GM23338 (cell line): Measurements from ENCODE around the gene CYP24A1. TPM values are rescaled to one million over a fixed set of nuclear protein-coding genes. Genes with fewer than 3 reads are reported as not detected.

Experiments
- ATAC-seq: fragments of 200-7000 bp; cut with Tn5 transposase; 3 replicates; pipeline ENCODE4 v1.9.1; 2020
- DNase-seq: peaks from one replicate; pipeline ENCODE4 v3.0.0-alpha.2; 2015; ENCODE audit warnings: low spot score
- H2AFZ ChIP-seq: fragments of 200-600 bp; sonication (generic); 2 replicates; pipeline ENCODE4 v1.8.0; 2016; ENCODE audit warnings: antibody characterized with exemption, mild to moderate bottlenecking, moderate library complexity
- H3F3A ChIP-seq: fragments of 200-600 bp; sonication (generic); replicated peaks from 2 replicates; pipeline ENCODE4 v1.8.0; 2017; ENCODE audit warnings: antibody characterized with exemption, mixed run types, low read depth
- H3K27ac ChIP-seq: fragments of 200-600 bp; sonication (generic); 2 replicates; pipeline ENCODE4 v1.6.1; 2016; ENCODE audit warnings: low read depth
- H3K27me3 ChIP-seq: fragments of 200-600 bp; sonication (generic); 2 replicates; pipeline ENCODE4 v1.8.0; 2016; ENCODE audit warnings: mild to moderate bottlenecking, mixed run types, moderate library complexity; ENCODE audit not compliant: insufficient read depth
- H3K36me3 ChIP-seq: fragments of 200-600 bp; sonication (generic); 2 replicates; pipeline ENCODE4 v1.8.0; 2016; ENCODE audit warnings: mild to moderate bottlenecking; ENCODE audit not compliant: insufficient read depth
- H3K4me1 ChIP-seq: fragments of 200-600 bp; sonication (generic); 2 replicates; pipeline ENCODE4 v1.8.0; 2016; ENCODE audit warnings: mild to moderate bottlenecking, moderate library complexity; ENCODE audit not compliant: insufficient read depth
- H3K4me2 ChIP-seq: fragments of 200-600 bp; sonication (generic); 2 replicates; pipeline ENCODE4 v1.7.1; 2017; ENCODE audit warnings: mixed run types
- H3K4me3 ChIP-seq: fragments of 200-600 bp; sonication (generic); 2 replicates; pipeline ENCODE4 v1.6.1; 2016; ENCODE audit warnings: mixed run types
- H3K79me2 ChIP-seq: fragments of 200-600 bp; sonication (generic); replicated peaks from 2 replicates; pipeline ENCODE4 v1.8.0; 2017; ENCODE audit warnings: mild to moderate bottlenecking; ENCODE audit not compliant: insufficient read depth
- H3K9me2 ChIP-seq: fragments of 200-600 bp; sonication (generic); 2 replicates; pipeline ENCODE4 v1.8.0; 2017; ENCODE audit not compliant: insufficient read depth
- H4K20me1 ChIP-seq: fragments of 200-600 bp; sonication (generic); replicated peaks from 2 replicates; pipeline ENCODE4 v1.8.0; 2017; ENCODE audit warnings: mild to moderate bottlenecking; ENCODE audit not compliant: insufficient read depth
- H3K27ac Mint-ChIP-seq: 2 replicates; pipeline ENCODE4 v1.8.0; 2020; ENCODE audit warnings: inconsistent platforms, mild to moderate bottlenecking, moderate library complexity, mixed read lengths
- H3K27me3 Mint-ChIP-seq: 3 replicates; pipeline ENCODE4 v1.8.0; 2022; ENCODE audit warnings: low read depth, mild to moderate bottlenecking, moderate library complexity, mixed read lengths, inconsistent platforms; ENCODE audit not compliant: insufficient read depth, poor library complexity
- H3K36me3 Mint-ChIP-seq: 3 replicates; pipeline ENCODE4 v1.8.0; 2021; ENCODE audit warnings: low read depth, mild to moderate bottlenecking, inconsistent platforms, moderate library complexity, mixed read lengths
- H3K4me1 Mint-ChIP-seq: 3 replicates; pipeline ENCODE4 v1.8.0; 2020; ENCODE audit warnings: mild to moderate bottlenecking, inconsistent platforms, mixed read lengths
- H3K4me3 Mint-ChIP-seq: 3 replicates; pipeline ENCODE4 v1.8.0; 2021; ENCODE audit warnings: moderate library complexity, mild to moderate bottlenecking, inconsistent platforms, mixed read lengths
- H3K9me3 Mint-ChIP-seq: 3 replicates; pipeline ENCODE4 v1.8.0; 2020; ENCODE audit warnings: moderate library complexity, mild to moderate bottlenecking, inconsistent platforms, mixed read lengths
- CREB1 ChIP-seq: fragments of 250-450 bp; sonication (Bioruptor Pico); IDR thresholded peaks from 2 replicates; pipeline ENCODE4 v1.5.0; 2020; ENCODE audit warnings: low read depth, mild to moderate bottlenecking, moderate library complexity
- CTCF ChIP-seq, 2 experiments: fragments of 200-600 bp in 1 of 2; sonication (generic) in 1 of 2; conservative IDR thresholded peaks; 2 replicates each; pipeline versions ENCODE4 v1.5.1 to v1.6.1; 2016 to 2017; ENCODE audit warnings: antibody characterized with exemption in 2 of 2, low read depth in 2 of 2, mild to moderate bottlenecking in 2 of 2, moderate library complexity in 1 of 2
- ETS1 ChIP-seq: IDR thresholded peaks from 2 replicates; pipeline ENCODE4 v1.6.1; 2016; ENCODE audit warnings: antibody characterized with exemption
- EZH2 ChIP-seq: fragments of 200-600 bp; sonication (generic); IDR thresholded peaks from one replicate; pipeline ENCODE4 v1.8.0; 2017; ENCODE audit warnings: antibody characterized with exemption, mild to moderate bottlenecking, low read depth; ENCODE audit not compliant: unreplicated experiment
- EZH2phosphoT487 ChIP-seq: fragments of 200-600 bp; sonication (generic); IDR thresholded peaks from one replicate; pipeline ENCODE4 v1.8.1; 2018; ENCODE audit warnings: antibody characterized with exemption; ENCODE audit not compliant: unreplicated experiment
- JUNB ChIP-seq: IDR thresholded peaks from one replicate; pipeline ENCODE4 v1.6.1; 2016; ENCODE audit warnings: antibody characterized with exemption; ENCODE audit not compliant: unreplicated experiment
- NANOG ChIP-seq: IDR thresholded peaks from 2 replicates; pipeline ENCODE4 v1.6.1; 2016; ENCODE audit warnings: antibody characterized with exemption, borderline replicate concordance
- POLR2AphosphoS5 ChIP-seq: IDR thresholded peaks from 2 replicates; pipeline ENCODE4 v1.6.1; 2016; ENCODE audit warnings: antibody characterized with exemption, low read depth
- REST ChIP-seq: IDR thresholded peaks from one replicate; pipeline ENCODE4 v1.6.1; 2018; ENCODE audit warnings: antibody characterized with exemption; ENCODE audit not compliant: unreplicated experiment
- STAT1 ChIP-seq: IDR thresholded peaks from one replicate; pipeline ENCODE4 v1.6.1; 2016; ENCODE audit warnings: antibody characterized with exemption; ENCODE audit not compliant: unreplicated experiment
- ZNF114 ChIP-seq: fragments of 250-450 bp; sonication (Bioruptor Pico); IDR thresholded peaks from 2 replicates; pipeline ENCODE4 v1.5.0; 2020; ENCODE audit warnings: mild to moderate bottlenecking, moderate library complexity
- ZNF331 ChIP-seq: fragments of 250-450 bp; sonication (Bioruptor Pico); IDR thresholded peaks from 2 replicates; pipeline ENCODE4 v1.5.0; 2020; ENCODE audit warnings: low read depth, mild to moderate bottlenecking, moderate library complexity
- ZNF462 ChIP-seq: fragments of 250-450 bp; sonication (Bioruptor Pico); IDR thresholded peaks from 2 replicates; pipeline ENCODE4 v1.5.0; 2020; ENCODE audit warnings: mild to moderate bottlenecking, moderate library complexity
- polyA plus RNA-seq: library from polyadenylated mRNA; unstranded; fragments of >200 nt; fragmentation: Nextera tagmentation; extraction: Ambion mirVana; gene quantifications from 2 replicates; pipeline ENCODE4 v1.2.1, GENCODE V29; 2016
- total RNA-seq: library from RNA; depleted of rRNA; stranded (reverse); fragments of >200 nt; shearing (Covaris generic); gene quantifications from 2 replicates; pipeline ENCODE4 v1.2.3, GENCODE V29; 2014

The CYP24A1 gene
- total and polyA plus RNA-seq, 2 experiments from 2014 or later, result 0.10 TPM; not detected in 1

- H3K4me3 ChIP-seq, result no peak overlapping the region
- no peak overlapping the region for H3K4me2 ChIP-seq
- no peaks in the 10 kb centered on the region for H3F3A ChIP-seq
- Mint-ChIP-seq H3K9me3 (no peaks in the 10 kb centered on the region), H3K4me3 (no peak overlapping the region), H3K36me3 (peaks cover 39% of the 10 kb centered on the region), H3K4me1 (peaks cover 34% of the 10 kb centered on the region), H3K27me3 (peaks cover 2% of the 10 kb centered on the region), H3K27ac (peak overlapping the region; percentile 48; the same call in 1 of the 2 replicates)
- H3K9me2 ChIP-seq, result no peaks in the 10 kb centered on the region
- H2AFZ ChIP-seq, result no peak overlapping the region
- peaks cover 46% of the 10 kb centered on the region for H3K79me2 ChIP-seq
- H3K27ac ChIP-seq, result no peak overlapping the region
- H3K27me3 ChIP-seq, result no peaks in the 10 kb centered on the region
- H4K20me1 ChIP-seq, result peaks cover 25% of the 10 kb centered on the region
- H3K36me3 ChIP-seq, result peaks cover 28% of the 10 kb centered on the region
- peaks cover 21% of the 10 kb centered on the region for H3K4me1 ChIP-seq
- TF ChIP-seq NANOG (no peak), ZNF114 (CRISPR knock-in tag) (no peak), EZH2phosphoT487 (no peak), CREB1 (no peak), STAT1 (no peak), JUNB (no peak), REST (no peak), POLR2AphosphoS5 (no peak), ETS1 (no peak), CTCF (conservative IDR thresholded peaks at IDR 0.05; ENCODE audit: low read depth in 2 of 2) (no peak), ZNF331 (CRISPR knock-in tag) (no peak), ZNF462 (CRISPR knock-in tag) (no peak), EZH2 (no peak)
- DNase-seq (peak; percentile 54), ATAC-seq (no peak)
Observed at GRCh38 chr20:54217762-54218161, 44.0 kb upstream of the CYP24A1 start.
